ENCODE data around the gene IDH3B. TPM values are rescaled to one million over a fixed set of nuclear protein-coding genes. Genes with fewer than 3 reads are reported as not detected.
"Not testable (repeated sequence)": the region's sequence is repeated elsewhere in the genome, so short reads cannot be mapped to it uniquely, and the experiment has no call there.

IDH3B gene
- 68.6 TPM for polyA plus RNA-seq (2013, experiment 1 of 2; ENCODE audit: insufficient read length)
- 72.7 TPM for polyA plus RNA-seq (2013, experiment 2 of 2; ENCODE audit: insufficient read length)

GRCh38 chr20:2663887-2664719 lies at the start of gene IDH3B:
TSS of gene IDH3B (minus strand) at chr20:2664216. CDS start at chr20:2664188, 28 bp downstream.
- peak; percentile 92 for DNase-seq

GRCh38 chr20:2713285-2713684 lies 49.3 kb upstream of the IDH3B start:
- DNase-seq: no peak

- DNase-seq: no peak
These were observed 45.4 kb upstream of the IDH3B start for GRCh38 chr20:2709205-2709981.

- DNase-seq: no peak
These were observed 44.6 kb upstream of the IDH3B start for GRCh38 chr20:2708665-2709064.

- DNase-seq: no peak
These were observed 44.0 kb upstream of the IDH3B start for GRCh38 chr20:2708073-2708415.

- no peak for DNase-seq
These were observed 43.5 kb upstream of the IDH3B start for GRCh38 chr20:2707353-2708072.

GRCh38 chr20:2706688-2707352 lies 42.8 kb upstream of the IDH3B start:
- DNase-seq: no peak

- DNase-seq: no peak
These were observed 42.1 kb upstream of the IDH3B start for GRCh38 chr20:2705931-2706645.

- DNase-seq: no peak
These were observed 39.9 kb upstream of the IDH3B start for GRCh38 chr20:2703716-2704475.

- no peak for DNase-seq
These were observed 37.7 kb upstream of the IDH3B start for GRCh38 chr20:2701671-2702081.

GRCh38 chr20:2700913-2701620 lies 37.1 kb upstream of the IDH3B start:
- no peak for DNase-seq

- no peak for DNase-seq
These were observed 35.9 kb upstream of the IDH3B start for GRCh38 chr20:2699775-2700413.

- DNase-seq: no peak
These were observed 34.9 kb upstream of the IDH3B start for GRCh38 chr20:2698912-2699311.

GRCh38 chr20:2698186-2698817 lies 34.3 kb upstream of the IDH3B start:
- no peak for DNase-seq

- no peak for DNase-seq
These were observed 33.8 kb upstream of the IDH3B start for GRCh38 chr20:2697768-2698167.

GRCh38 chr20:2696646-2697045 lies 32.6 kb upstream of the IDH3B start:
- DNase-seq: no peak

GRCh38 chr20:2695984-2696525 lies 32.0 kb upstream of the IDH3B start:
- DNase-seq: not testable (repeated sequence)

- DNase-seq: no peak
These were observed 31.4 kb upstream of the IDH3B start for GRCh38 chr20:2695206-2695983.

Measured in fibroblast of skin of abdomen (primary cell).